H1 (cell line): ENCODE data around the gene KLK10. TPM values are rescaled to one million over a fixed set of nuclear protein-coding genes. Genes with fewer than 3 reads are reported as not detected.

Source experiments
- CTCF ChIA-PET: fragments of 300-600 bp; sonication (Branson Sonifier 250); formaldehyde crosslinking; loops from one replicate; lab custom pipeline; 2021; ENCODE audit not compliant: partially characterized antibody; lab: Charles Lee
- POLR2A ChIA-PET: fragments of 300-600 bp; sonication (Branson Sonifier 250); formaldehyde crosslinking; loops from one replicate; lab custom pipeline; 2021; ENCODE audit warnings: inconsistent platforms; ENCODE audit not compliant: partially characterized antibody; lab: Charles Lee
- DNase-seq, 2 experiments: peaks; one replicate each; pipeline versions ENCODE4 v3.0.0 to v3.0.0-alpha.2; 2010 to 2022; ENCODE audit warnings: low spot score in 2 of 2, low read depth in 1 of 2, mixed read lengths in 1 of 2
- FAIRE-seq: peaks from 2 replicates; lab custom pipeline; 2011; peaks lifted over from hg19 to GRCh38; lab: Jason Lieb, UNC
- H2AFZ ChIP-seq: 2 replicates; pipeline ENCODE4 v1.8.1; 2012; ENCODE audit warnings: low read length, inconsistent platforms
- H2AK5ac ChIP-seq: 2 replicates; pipeline ENCODE4 v1.6.1; 2013; ENCODE audit warnings: low read depth, low read length
- H2BK120ac ChIP-seq: replicated peaks from 2 replicates; pipeline ENCODE3; 2013; ENCODE audit warnings: low read depth, low read length, inconsistent platforms
- H2BK12ac ChIP-seq: 2 replicates; pipeline ENCODE4 v1.6.1; 2013; ENCODE audit warnings: low read depth, low read length
- H2BK15ac ChIP-seq: 2 replicates; pipeline ENCODE4 v1.6.1; 2013; ENCODE audit warnings: low read length
- H2BK20ac ChIP-seq: 2 replicates; pipeline ENCODE4 v1.6.1; 2013; ENCODE audit warnings: low read length
- H2BK5ac ChIP-seq: 2 replicates; pipeline ENCODE4 v1.6.1; 2013; ENCODE audit warnings: low read depth, low read length
- H3K14ac ChIP-seq: 2 replicates; pipeline ENCODE4 v1.6.1; 2013; ENCODE audit warnings: inconsistent platforms; ENCODE audit not compliant: insufficient read length
- H3K18ac ChIP-seq: 2 replicates; pipeline ENCODE4 v1.6.1; 2013; ENCODE audit warnings: low read length; ENCODE audit errors: extremely low read depth
- H3K23ac ChIP-seq: 2 replicates; pipeline ENCODE4 v1.6.1; 2013; ENCODE audit warnings: inconsistent platforms; ENCODE audit not compliant: insufficient read length
- H3K23me2 ChIP-seq: 2 replicates; pipeline ENCODE4 v1.6.1; 2013; ENCODE audit warnings: low read depth, low read length
- H3K27ac ChIP-seq: 2 replicates; pipeline ENCODE4 v1.6.1; 2011; ENCODE audit warnings: low read depth, low read length, inconsistent platforms
- H3K27me3 ChIP-seq, 4 experiments: replicated peaks in 1 of 4; 1 replicate in 1 of 4; 2 replicates in 3 of 4; pipeline versions ENCODE4 v1.6.1 to v1.8.1; 2011 to 2013; ENCODE audit warnings: low read length in 3 of 4, mild to moderate bottlenecking in 3 of 4, inconsistent platforms in 2 of 4, mixed read lengths in 2 of 4, moderate library complexity in 1 of 4; ENCODE audit not compliant: control insufficient read depth in 3 of 4, insufficient read depth in 3 of 4; ENCODE audit errors: extremely low read depth in 1 of 4
- H3K36me3 ChIP-seq, 4 experiments: 2 replicates each; pipeline versions ENCODE4 v1.6.1 to v1.8.1; 2011 to 2013; ENCODE audit warnings: mild to moderate bottlenecking in 4 of 4, low read length in 3 of 4, moderate library complexity in 2 of 4, control low read depth in 1 of 4, inconsistent platforms in 1 of 4; ENCODE audit not compliant: insufficient read depth in 4 of 4, control insufficient read depth in 2 of 4
- H3K4ac ChIP-seq: replicated peaks from 2 replicates; pipeline ENCODE3; 2013; ENCODE audit warnings: low read length, low read depth, mixed read lengths, inconsistent platforms; ENCODE audit not compliant: insufficient read length
- H3K4me1 ChIP-seq, 4 experiments: replicated peaks in 1 of 4; 1 replicate in 1 of 4; 2 replicates in 3 of 4; pipeline versions ENCODE4 v1.6.1 to v1.8.1; 2011 to 2013; ENCODE audit warnings: low read length in 3 of 4, inconsistent platforms in 2 of 4, mixed read lengths in 1 of 4; ENCODE audit not compliant: insufficient read depth in 4 of 4, control insufficient read depth in 3 of 4
- H3K4me2 ChIP-seq, 2 experiments: 2 replicates each; pipeline versions ENCODE4 v1.6.1 to v1.8.1; 2011 to 2013; ENCODE audit warnings: low read depth in 2 of 2, low read length in 2 of 2, control low read depth in 1 of 2, inconsistent platforms in 1 of 2, mild to moderate bottlenecking in 1 of 2; ENCODE audit not compliant: insufficient read depth in 1 of 2
- H3K4me3 ChIP-seq, 4 experiments: fragments of 200-600, 300-600 bp in 1 of 4; sonication (generic), shearing (Covaris generic), sonication (Bioruptor Twin) in 1 of 4; 2 replicates each; pipeline versions ENCODE4 v1.5.1 to v1.8.1; 2011 to 2016; ENCODE audit warnings: low read length in 4 of 4, low read depth in 3 of 4, control low read depth in 2 of 4, inconsistent platforms in 2 of 4, mild to moderate bottlenecking in 2 of 4, mixed read lengths in 1 of 4, moderate library complexity in 1 of 4; ENCODE audit not compliant: insufficient read depth in 2 of 4; ENCODE audit errors: extremely low read depth in 1 of 4
- H3K56ac ChIP-seq: replicated peaks from 2 replicates; pipeline ENCODE3; 2013; ENCODE audit warnings: low read depth, mild to moderate bottlenecking, mixed read lengths, low read length, inconsistent platforms; ENCODE audit not compliant: insufficient read length
- H3K79me1 ChIP-seq: 2 replicates; pipeline ENCODE4 v1.6.1; 2013; ENCODE audit warnings: low read depth, low read length, control low read depth
- H3K79me2 ChIP-seq, 2 experiments: 2 replicates each; pipeline versions ENCODE4 v1.6.1 to v1.8.1; 2012 to 2013; ENCODE audit warnings: low read length in 2 of 2, mild to moderate bottlenecking in 2 of 2, inconsistent platforms in 1 of 2; ENCODE audit not compliant: insufficient read depth in 2 of 2, control insufficient read depth in 1 of 2
- H3K9ac ChIP-seq, 4 experiments: replicated peaks in 1 of 4; 1 replicate in 1 of 4; 2 replicates in 3 of 4; pipeline versions ENCODE4 v1.6.1 to v1.8.1; 2011 to 2013; ENCODE audit warnings: low read depth in 3 of 4, low read length in 3 of 4, control low read depth in 2 of 4, mild to moderate bottlenecking in 2 of 4, moderate library complexity in 2 of 4, inconsistent platforms in 1 of 4; ENCODE audit errors: extremely low read depth in 1 of 4
- H3K9me3 ChIP-seq, 2 experiments: 2 replicates each; pipeline versions ENCODE4 v1.6.1 to v1.8.1; 2012 to 2013; ENCODE audit warnings: mild to moderate bottlenecking in 2 of 2, moderate library complexity in 2 of 2, control low read depth in 1 of 2, inconsistent platforms in 1 of 2, low read depth in 1 of 2, low read length in 1 of 2, mixed read lengths in 1 of 2; ENCODE audit not compliant: insufficient read depth in 2 of 2
- H4K20me1 ChIP-seq, 2 experiments: replicated peaks in 1 of 2; 2 replicates each; pipeline versions ENCODE3 to v1.8.1; 2011 to 2013; ENCODE audit warnings: inconsistent platforms in 2 of 2, low read length in 2 of 2, mild to moderate bottlenecking in 1 of 2; ENCODE audit not compliant: insufficient read depth in 2 of 2, control insufficient read depth in 1 of 2
- H4K5ac ChIP-seq: 2 replicates; pipeline ENCODE4 v1.6.1; 2013; ENCODE audit warnings: low read length, low read depth, mixed read lengths, inconsistent platforms; ENCODE audit not compliant: insufficient read length
- H4K8ac ChIP-seq: 2 replicates; pipeline ENCODE4 v1.8.0; 2013; ENCODE audit warnings: mild to moderate bottlenecking, moderate library complexity, low read length, inconsistent platforms; ENCODE audit not compliant: insufficient read depth; ENCODE audit errors: extremely low read depth
- H4K91ac ChIP-seq: replicated peaks from 2 replicates; pipeline ENCODE3; 2013; ENCODE audit warnings: low read length, mixed read lengths, inconsistent platforms; ENCODE audit not compliant: insufficient read length
- ASH2L ChIP-seq: fragments of 200-600, 300-600 bp; sonication (generic); IDR thresholded peaks from one replicate; pipeline ENCODE4 v1.7.1; 2017; ENCODE audit warnings: low read length
- BCL11A ChIP-seq, 2 experiments: IDR thresholded peaks; one replicate each; pipeline ENCODE4 v1.6.1; 2011; ENCODE audit warnings: low read depth in 2 of 2, low read length in 2 of 2, mild to moderate bottlenecking in 2 of 2
- EGR1 ChIP-seq: IDR thresholded peaks from 2 replicates; pipeline ENCODE4 v1.6.1; 2011; ENCODE audit warnings: low read depth, low read length, borderline replicate concordance
- FOSL1 ChIP-seq: IDR thresholded peaks from 2 replicates; pipeline ENCODE4 v1.6.1; 2011; ENCODE audit warnings: mild to moderate bottlenecking, low read depth, low read length, moderate library complexity; ENCODE audit not compliant: insufficient read depth
- HDAC6 ChIP-seq: IDR thresholded peaks from one replicate; pipeline ENCODE4 v1.7.1; 2012; ENCODE audit warnings: low read depth, mild to moderate bottlenecking, inconsistent platforms, low read length, moderate library complexity
- JUND ChIP-seq: IDR thresholded peaks from 2 replicates; pipeline ENCODE4 v1.6.1; 2011; ENCODE audit warnings: mild to moderate bottlenecking, improper control_type of control experiment, low read length
- KDM4A ChIP-seq: IDR thresholded peaks from one replicate; pipeline ENCODE4 v1.7.1; 2012; ENCODE audit warnings: low read depth, mild to moderate bottlenecking, moderate library complexity, low read length, inconsistent platforms; ENCODE audit not compliant: severe bottlenecking
- POLR2A ChIP-seq, 2 experiments: IDR thresholded peaks; 1 replicate in 1 of 2; 2 replicates in 1 of 2; pipeline ENCODE4 v1.6.1; 2011; ENCODE audit warnings: low read depth in 2 of 2, low read length in 2 of 2, mild to moderate bottlenecking in 2 of 2; ENCODE audit errors: control extremely low read depth in 1 of 2
- POU5F1 ChIP-seq: IDR thresholded peaks from 2 replicates; pipeline ENCODE4 v1.6.1; 2011; ENCODE audit warnings: low read depth, mild to moderate bottlenecking, low read length, moderate library complexity
- RXRA ChIP-seq: IDR thresholded peaks from 2 replicates; pipeline ENCODE4 v1.6.1; 2011; ENCODE audit warnings: low read depth, mild to moderate bottlenecking, low read length, moderate library complexity; ENCODE audit not compliant: insufficient read depth
- SIN3A ChIP-seq, 2 experiments: IDR thresholded peaks in 1 of 2; conservative IDR thresholded peaks in 1 of 2; 2 replicates each; pipeline ENCODE4 v1.6.1; 2011 to 2012; ENCODE audit warnings: low read length in 2 of 2, improper control_type of control experiment in 1 of 2, low read depth in 1 of 2, mild to moderate bottlenecking in 1 of 2
- SP2 ChIP-seq: IDR thresholded peaks from 2 replicates; pipeline ENCODE4 v1.6.1; 2012; ENCODE audit warnings: mild to moderate bottlenecking, low read length, inconsistent platforms
- USF2 ChIP-seq: IDR thresholded peaks from 2 replicates; pipeline ENCODE4 v1.6.1; 2011; ENCODE audit warnings: low read length, improper control_type of control experiment
- WGBS, 2 experiments: shearing (Covaris generic) in 1 of 2; methylation state at CpG; one replicate each; pipeline versions ENCODE4 v1.1.6 to v1.1.7; 2013 to 2015; ENCODE audit warnings: low lambda C conversion rate in 2 of 2, mixed read lengths in 2 of 2, inconsistent platforms in 1 of 2, low coverage in 1 of 2, missing lambda C conversion rate in 1 of 2; ENCODE audit not compliant: insufficient replicate concordance in 2 of 2, insufficient coverage in 1 of 2, insufficient read length in 1 of 2; ENCODE audit errors: extremely low coverage in 1 of 2, missing lambda C conversion rate in 1 of 2; 5-methylcytosine and 5-hydroxymethylcytosine counted together
- polyA plus RNA-seq, 7 experiments: library from polyadenylated mRNA; depleted of rRNA in 3 of 7; stranded (reverse) in 5 of 7; unstranded in 2 of 7; fragments of >200 nt in 5 of 7; fragments of 200-250 nt in 2 of 7; gene quantifications; 1 replicate in 5 of 7; 2 replicates in 1 of 7; 4 replicates in 1 of 7; pipeline versions ENCODE4 v1.2.1 to v1.2.3, GENCODE V29; 2011 to 2013; ENCODE audit warnings: missing spikeins in 2 of 7, mixed read lengths in 2 of 7
- total RNA-seq: library from RNA; stranded (reverse); fragmentation: NEBNext Ultra II Directional; extraction: Animal tissue kit (Norgen Biotek cat#: 25700); gene quantifications from 2 replicates; pipeline ENCODE4 v1.2.1, GENCODE V29; 2021

Gene KLK10
- total and polyA plus RNA-seq, 2 of the 8 experiments (the other 6 are each of a cell fraction or from before 2014, with no cell fraction given): 4.8 to 9.7 TPM

DNA sequence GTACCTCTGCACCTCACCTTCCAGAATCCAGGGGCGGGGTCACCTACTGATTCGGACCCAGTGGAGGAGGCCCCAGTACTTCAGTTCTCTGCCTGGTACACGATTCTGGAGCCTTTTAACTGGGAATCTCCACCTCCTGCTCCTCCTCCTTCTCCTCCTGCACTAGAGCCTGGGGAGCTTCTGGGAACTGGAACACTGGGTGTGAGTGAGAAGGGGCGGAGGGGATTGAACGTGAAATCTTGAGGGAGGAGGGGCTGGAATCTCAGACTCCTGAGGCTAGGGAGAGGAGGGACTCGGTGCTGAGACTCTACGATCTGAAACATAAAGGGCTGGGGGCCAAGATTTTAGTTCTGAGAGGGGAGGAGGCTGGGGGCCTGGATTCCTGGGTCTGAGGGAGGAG lies 18.0 kb downstream of the KLK10 start, which contains the start of gene KLK8:
Gene KLK8 (minus strand): TSS at position 90 of the 400 bp plus-strand sequence. CDS start 437 bp downstream, outside the sequence.
- peak within 1 kb of the TSS; percentile 92 for H2BK12ac ChIP-seq
- H3K79me1 ChIP-seq: no peaks in the 10 kb centered on the region
- H2BK15ac ChIP-seq: peak within 1 kb of the TSS; percentile 61
- TF ChIP-seq POLR2A (IDR thresholded peaks at IDR 0.05; ENCODE audit: control extremely low read depth in 1 of 2, low read depth in 2 of 2, low read length in 2 of 2): no peak
- no peak for TF ChIP-seq BCL11A (IDR thresholded peaks at IDR 0.05; ENCODE audit: low read depth in 2 of 2, low read length in 2 of 2)
- no peak for TF ChIP-seq KDM4A
- no peak for TF ChIP-seq EGR1
- TF ChIP-seq RXRA: no peak
- TF ChIP-seq FOSL1: no peak
- no peak for TF ChIP-seq SP2
- TF ChIP-seq ASH2L: no peak
- no peak for TF ChIP-seq USF2
- TF ChIP-seq HDAC6: no peak
- TF ChIP-seq JUND: no peak
- no peak for TF ChIP-seq POU5F1
- TF ChIP-seq SIN3A (conservative IDR thresholded peaks at IDR 0.05 in 1 of 2, IDR thresholded peaks at IDR 0.05 in 1 of 2; ENCODE audit: low read depth in 1 of 2, low read length in 2 of 2): no peak
- no peak within 1 kb of the TSS for H4K8ac ChIP-seq
- no peak within 1 kb of the TSS for H3K9ac ChIP-seq
- no peak within 1 kb of the TSS for H3K23ac ChIP-seq
- H3K18ac ChIP-seq: peak within 1 kb of the TSS; percentile 48; the same call in 1 of the 2 replicates
- no peaks in the 10 kb centered on the region for H4K20me1 ChIP-seq
- ChIA-PET CTCF (interaction anchor here (0.8 to 3.7 kb wide), 9 partner anchors 12 to 96 kb away, joined by 3 to 19 read pairs (median 4); no protein-coding TSS in a partner anchor), POLR2A (interaction anchor here (0.8 to 1.8 kb wide), 3 partner anchors 16 to 27 kb away, joined by 3 to 7 read pairs (median 4); no protein-coding TSS in a partner anchor)
- no peaks in the 10 kb centered on the region for H3K9me3 ChIP-seq
- 0 out of 2 replicates have a peak within 1 kb of the TSS, but pooled peaks have one; percentile 6 for H3K27ac ChIP-seq
- H3K23me2 ChIP-seq: no peaks in the 10 kb centered on the region
- 0 out of 2 replicates have a peak within 1 kb of the TSS, but pooled peaks have one; percentile 53 for H2AK5ac ChIP-seq
- no peaks in the 10 kb centered on the region for H3K79me2 ChIP-seq
- H3K4ac ChIP-seq: peak within 1 kb of the TSS; percentile 34
- H3K56ac ChIP-seq: no peak within 1 kb of the TSS
- peak within 1 kb of the TSS; percentile 69 for H4K91ac ChIP-seq
- no peak for FAIRE-seq
- WGBS, 2 experiments: 86% methylated on average over 6 of the region's 7 CpGs; no CpG with 5 or more reads in 1 of the 2 experiments
- H3K14ac ChIP-seq: no peak within 1 kb of the TSS
- H3K27me3 ChIP-seq: no peaks in the 10 kb centered on the region; a peak in 1 of 7 replicates
- no peak within 1 kb of the TSS for H4K5ac ChIP-seq
- peak within 1 kb of the TSS; percentile 73; the same call in 1 of the 2 replicates for H2BK5ac ChIP-seq
- H3K4me1 ChIP-seq: peaks cover 0 to 20% (median 6%) of the 10 kb centered on the region in 4 experiments; a peak in 6 of 7 replicates
- H3K4me3 ChIP-seq: peak within 1 kb of the TSS in 2 of 4 experiments; percentile 15 to 29; a peak in 4 of 8 replicates
- no peaks in the 10 kb centered on the region for H3K36me3 ChIP-seq
- H2AFZ ChIP-seq: peak within 1 kb of the TSS; percentile 67; the same call in 1 of the 2 replicates
- peak within 1 kb of the TSS; percentile 26 to 71 for H3K4me2 ChIP-seq
- no peak within 1 kb of the TSS for H2BK120ac ChIP-seq
- peak within 1 kb of the TSS; percentile 48; the same call in 1 of the 2 replicates for H2BK20ac ChIP-seq
- DNase-seq: no peak
